Memory B cell (primary cell): ENCODE measurements around the gene FAM114A1.

Experiments used
- ATAC-seq: fragments of 150-1000 bp; cut with Tn5 transposase; 2 replicates; pipeline ENCODE4 v1.10.0; 2021; ENCODE audit warnings: low read depth, mild to moderate bottlenecking, moderate library complexity
- DNase-seq, 2 donors: peaks; one replicate each; pipeline ENCODE4 v3.0.0; 2022; ENCODE audit warnings: low spot score in 2 of 2
- H3K27ac Mint-ChIP-seq: one replicate; pipeline ENCODE4 v1.8.0; 2022; ENCODE audit warnings: mild to moderate bottlenecking, moderate library complexity, mixed read lengths
- H3K27me3 Mint-ChIP-seq: one replicate; pipeline ENCODE4 v1.8.0; 2022; ENCODE audit warnings: mixed read lengths
- H3K36me3 Mint-ChIP-seq: one replicate; pipeline ENCODE4 v1.8.0; 2022; ENCODE audit warnings: mild to moderate bottlenecking, mixed read lengths
- H3K4me1 Mint-ChIP-seq: one replicate; pipeline ENCODE4 v1.8.0; 2022; ENCODE audit warnings: mixed read lengths
- H3K4me3 Mint-ChIP-seq: one replicate; pipeline ENCODE4 v1.8.0; 2022; ENCODE audit warnings: mild to moderate bottlenecking, moderate library complexity, mixed read lengths
- H3K9me3 Mint-ChIP-seq: one replicate; pipeline ENCODE4 v1.8.0; 2022; ENCODE audit warnings: mixed read lengths

The FAM114A1 gene

GRCh38 chr4:38867478-38868058, at the start of gene FAM114A1:
TSS of gene FAM114A1 (plus strand) at chr4:38867806. CDS start at chr4:38878079, 10,273 bp downstream.
- peak; percentile 91 for ATAC-seq
- Mint-ChIP-seq H3K27me3 (no peaks in the 10 kb centered on the region), H3K36me3 (no peaks in the 10 kb centered on the region)

DNA sequence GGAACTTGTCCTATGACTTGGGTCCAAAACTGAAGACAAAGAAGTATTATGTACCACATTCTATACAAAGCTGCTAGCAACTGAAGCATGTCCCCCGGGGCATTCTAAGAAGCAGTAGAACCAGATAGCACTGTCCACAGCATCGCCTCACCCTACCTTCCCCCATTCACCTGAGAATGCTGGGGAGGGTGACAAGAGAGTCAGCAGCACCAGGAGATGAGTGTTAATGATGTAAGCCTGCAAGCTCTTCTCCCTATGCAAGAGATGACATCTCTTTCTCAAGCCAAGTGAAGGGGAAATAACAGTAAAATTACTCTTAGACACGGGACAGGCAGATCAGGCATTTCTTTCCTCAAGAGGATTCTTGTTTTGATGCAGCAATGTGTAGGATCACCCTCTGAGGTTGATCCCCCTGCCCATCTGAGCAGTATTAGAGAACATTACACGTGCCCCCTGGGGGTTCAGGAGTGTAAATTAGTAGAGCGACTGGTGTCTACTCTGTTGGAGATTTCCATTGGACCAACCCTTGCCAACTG, 49.1 kb upstream of the FAM114A1 start:
- ATAC-seq (peak; percentile 4), DNase-seq (no peak)
- H3K27me3 Mint-ChIP-seq: no peaks in the 10 kb centered on the region
- H3K36me3 Mint-ChIP-seq: peaks cover 28% of the 10 kb centered on the region
- peaks cover 8% of the 10 kb centered on the region for H3K9me3 Mint-ChIP-seq
- H3K27ac Mint-ChIP-seq: peak overlapping the region; percentile 89
- no peak overlapping the region for H3K4me3 Mint-ChIP-seq
- peaks cover 47% of the 10 kb centered on the region for H3K4me1 Mint-ChIP-seq

More at GRCh38 chr4:38867478-38868058, at the start of gene FAM114A1:
- DNase-seq: peak; percentile 24 to 36
- Mint-ChIP-seq H3K9me3 (no peaks in the 10 kb centered on the region), H3K4me1 (peaks cover 17% of the 10 kb centered on the region), H3K4me3 (peak within 1 kb of the TSS; percentile 88), H3K27ac (peak within 1 kb of the TSS; percentile 67)

DNA sequence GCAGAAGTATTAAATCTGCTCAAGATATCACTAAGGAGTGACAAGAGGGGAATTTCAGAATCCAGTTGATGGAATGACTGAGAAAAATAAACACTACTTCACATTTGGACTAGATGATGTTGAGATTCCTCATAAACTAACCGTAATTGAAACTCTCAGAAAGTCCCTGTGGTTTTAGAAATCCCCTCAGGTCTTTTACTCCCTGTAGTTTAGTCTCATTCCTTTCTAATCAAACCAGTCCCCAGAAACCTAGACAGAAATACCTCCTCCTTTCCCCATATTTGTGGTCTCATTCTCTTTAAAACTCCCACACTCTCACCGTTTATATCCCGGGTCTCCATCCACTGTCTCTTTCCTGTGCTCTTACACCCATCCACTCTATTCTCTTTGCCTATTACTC, 48.0 kb upstream of the FAM114A1 start:
- DNase-seq: no peak
- ATAC-seq: peak; percentile 43
- Mint-ChIP-seq H3K36me3 (peaks cover 26% of the 10 kb centered on the region), H3K27ac (peak overlapping the region; percentile 89), H3K27me3 (no peaks in the 10 kb centered on the region), H3K9me3 (peaks cover 8% of the 10 kb centered on the region), H3K4me1 (peaks cover 44% of the 10 kb centered on the region), H3K4me3 (no peak overlapping the region)

GRCh38 chr4:38820329-38821061, 47.1 kb upstream of the FAM114A1 start:
- H3K36me3 Mint-ChIP-seq: peaks cover 30% of the 10 kb centered on the region
- H3K27ac Mint-ChIP-seq: peak overlapping the region; percentile 89
- no peaks in the 10 kb centered on the region for H3K27me3 Mint-ChIP-seq
- ATAC-seq (peak; percentile 9), DNase-seq (no peak)
- H3K4me1 Mint-ChIP-seq: peaks cover 46% of the 10 kb centered on the region
- H3K9me3 Mint-ChIP-seq: peaks cover 8% of the 10 kb centered on the region
- H3K4me3 Mint-ChIP-seq: no peak overlapping the region

DNA sequence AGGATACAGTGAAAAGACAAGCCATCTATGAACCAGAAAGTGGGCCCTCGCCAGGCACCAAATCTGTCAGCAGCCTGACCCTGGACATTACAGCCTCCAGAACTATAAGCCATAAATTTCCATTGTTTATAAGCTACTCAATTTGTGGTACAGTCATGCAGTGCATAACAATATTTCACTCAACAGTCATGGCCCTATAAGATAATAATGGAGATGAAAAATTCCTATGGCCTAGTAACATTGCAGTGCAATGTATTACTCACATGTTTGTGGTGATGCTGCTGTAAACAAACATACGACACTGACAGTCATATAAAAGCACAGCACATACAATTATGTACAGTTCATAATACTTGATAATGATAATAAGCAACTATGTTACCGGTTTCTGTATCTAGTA, 45.9 kb upstream of the FAM114A1 start:
- Mint-ChIP-seq H3K27me3 (no peaks in the 10 kb centered on the region), H3K4me1 (peaks cover 42% of the 10 kb centered on the region)
- ATAC-seq: no peak

DNA sequence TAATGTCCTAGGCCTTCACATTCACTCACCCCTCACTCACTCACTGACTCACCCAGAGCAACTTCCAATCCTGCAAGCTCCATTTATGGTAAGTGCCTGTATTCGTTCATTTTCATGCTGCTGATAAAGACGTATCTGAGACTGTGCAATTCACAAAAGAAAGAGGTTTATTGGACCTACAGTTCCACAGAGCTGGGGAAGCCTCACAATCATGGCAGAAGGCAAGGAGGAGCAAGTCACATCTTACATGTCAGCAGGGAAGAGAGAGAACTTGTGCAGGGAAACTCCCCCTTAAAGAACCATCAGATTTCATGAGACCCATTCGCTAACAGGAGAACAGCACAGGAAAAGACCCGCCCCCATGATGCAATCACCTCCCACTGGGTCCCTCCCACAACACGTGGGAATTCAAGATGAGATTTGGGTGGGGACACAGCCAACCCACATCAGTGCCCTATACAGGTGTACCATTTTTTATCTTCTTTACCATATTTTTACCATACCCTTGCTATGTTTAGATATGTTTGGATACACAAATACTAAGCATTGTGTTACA, 44.8 kb upstream of the FAM114A1 start:
- peaks cover 42% of the 10 kb centered on the region for H3K4me1 Mint-ChIP-seq
- H3K36me3 Mint-ChIP-seq: peaks cover 43% of the 10 kb centered on the region
- H3K27me3 Mint-ChIP-seq: no peaks in the 10 kb centered on the region
- peaks cover 10% of the 10 kb centered on the region for H3K9me3 Mint-ChIP-seq
- DNase-seq (no peak), ATAC-seq (no peak)
- peak overlapping the region; percentile 69 for H3K27ac Mint-ChIP-seq
- H3K4me3 Mint-ChIP-seq: no peak overlapping the region

More for the DNA sequence above, 45.9 kb upstream of the FAM114A1 start:
- H3K36me3 Mint-ChIP-seq: peaks cover 38% of the 10 kb centered on the region
- peaks cover 10% of the 10 kb centered on the region for H3K9me3 Mint-ChIP-seq
- no peak overlapping the region for H3K4me3 Mint-ChIP-seq
- H3K27ac Mint-ChIP-seq: peak overlapping the region; percentile 89
- no peak for DNase-seq

DNA sequence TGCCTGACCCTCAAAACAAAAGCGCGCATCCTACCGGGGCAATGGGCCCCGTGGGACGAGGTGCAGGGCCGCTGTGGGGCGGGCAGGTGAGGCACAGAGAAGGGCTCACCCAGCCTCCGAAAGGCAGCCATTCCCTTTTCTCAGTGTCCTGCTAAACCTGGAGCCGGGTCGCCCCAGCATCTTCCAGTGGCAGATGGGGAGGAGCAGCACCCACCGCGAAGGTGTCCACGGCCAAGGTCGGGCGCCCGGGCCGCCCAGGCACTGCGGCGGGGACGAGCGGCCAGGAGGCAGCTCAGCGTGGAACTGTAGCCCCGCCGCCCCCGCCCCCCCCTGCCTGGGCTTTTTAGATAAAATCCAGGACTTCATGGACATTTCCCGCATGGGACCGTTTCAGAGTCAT, 43.8 kb upstream of the FAM114A1 start:
- DNase-seq: no peak
- no peak for ATAC-seq
- Mint-ChIP-seq H3K9me3 (peaks cover 10% of the 10 kb centered on the region), H3K27me3 (no peaks in the 10 kb centered on the region), H3K4me3 (no peak overlapping the region), H3K36me3 (peaks cover 47% of the 10 kb centered on the region), H3K27ac (peak overlapping the region; percentile 14), H3K4me1 (peaks cover 36% of the 10 kb centered on the region)

DNA sequence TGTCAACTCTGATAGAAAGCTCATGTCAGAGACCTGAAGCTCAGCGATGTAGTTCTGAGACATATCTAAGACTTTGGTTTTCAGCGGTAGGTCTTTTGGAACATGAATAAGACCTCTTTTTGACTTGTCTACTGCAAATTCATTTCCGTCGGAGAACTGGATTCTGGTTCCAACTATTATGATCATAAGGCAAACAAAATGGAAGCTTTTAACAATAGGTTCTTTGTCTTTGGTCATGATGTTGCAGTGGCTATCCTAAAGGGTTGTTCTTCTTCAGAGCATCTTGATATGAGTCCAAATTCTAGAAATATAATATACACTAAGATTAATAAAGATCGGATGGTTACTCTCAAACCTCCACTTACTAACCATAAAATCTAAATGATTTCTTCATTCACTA, 38.4 kb upstream of the FAM114A1 start:
- Mint-ChIP-seq H3K4me1 (peaks cover 36% of the 10 kb centered on the region), H3K36me3 (peaks cover 57% of the 10 kb centered on the region), H3K27me3 (no peaks in the 10 kb centered on the region), H3K27ac (no peak overlapping the region), H3K4me3 (no peak overlapping the region), H3K9me3 (peaks cover 7% of the 10 kb centered on the region)
- ATAC-seq (no peak), DNase-seq (no peak)

GRCh38 chr4:38831653-38832052, 36.0 kb upstream of the FAM114A1 start:
- peak overlapping the region; percentile 24 for H3K27ac Mint-ChIP-seq
- no peak for ATAC-seq
- no peak overlapping the region for H3K4me3 Mint-ChIP-seq
- H3K27me3 Mint-ChIP-seq: no peaks in the 10 kb centered on the region
- DNase-seq: no peak
- peaks cover 57% of the 10 kb centered on the region for H3K36me3 Mint-ChIP-seq
- H3K4me1 Mint-ChIP-seq: peaks cover 25% of the 10 kb centered on the region
- H3K9me3 Mint-ChIP-seq: peaks cover 19% of the 10 kb centered on the region

DNA sequence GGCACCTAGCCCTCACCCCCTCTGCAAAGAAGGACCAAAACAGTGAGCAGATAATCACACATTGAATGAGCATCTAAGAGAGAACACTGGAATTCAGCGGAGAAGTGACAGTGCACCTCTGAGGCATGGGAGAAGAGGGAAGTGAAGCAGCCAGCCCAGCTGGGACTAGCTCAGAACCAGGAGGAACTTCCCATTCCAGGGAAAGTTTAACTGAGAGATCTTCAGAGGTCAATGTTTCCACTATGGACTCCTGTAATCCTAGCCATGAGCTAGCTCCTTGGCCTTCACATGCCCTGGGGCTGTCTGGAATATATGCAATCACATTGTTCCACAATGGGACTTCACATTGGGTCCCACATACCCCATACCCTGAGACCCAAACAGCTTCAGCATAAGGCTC, 35.4 kb upstream of the FAM114A1 start:
- peaks cover 20% of the 10 kb centered on the region for H3K9me3 Mint-ChIP-seq
- peaks cover 25% of the 10 kb centered on the region for H3K4me1 Mint-ChIP-seq
- H3K4me3 Mint-ChIP-seq: no peak overlapping the region
- DNase-seq (no peak), ATAC-seq (no peak)
- peak overlapping the region; percentile 45 for H3K27ac Mint-ChIP-seq
- no peaks in the 10 kb centered on the region for H3K27me3 Mint-ChIP-seq
- H3K36me3 Mint-ChIP-seq: peaks cover 60% of the 10 kb centered on the region

- ATAC-seq (no peak), DNase-seq (no peak)
- Mint-ChIP-seq H3K36me3 (peaks cover 63% of the 10 kb centered on the region), H3K4me1 (peaks cover 30% of the 10 kb centered on the region), H3K9me3 (peaks cover 26% of the 10 kb centered on the region), H3K4me3 (no peak overlapping the region), H3K27ac (peak overlapping the region; percentile 45), H3K27me3 (no peaks in the 10 kb centered on the region)
Observed at GRCh38 chr4:38832624-38833528, 34.7 kb upstream of the FAM114A1 start.

DNA sequence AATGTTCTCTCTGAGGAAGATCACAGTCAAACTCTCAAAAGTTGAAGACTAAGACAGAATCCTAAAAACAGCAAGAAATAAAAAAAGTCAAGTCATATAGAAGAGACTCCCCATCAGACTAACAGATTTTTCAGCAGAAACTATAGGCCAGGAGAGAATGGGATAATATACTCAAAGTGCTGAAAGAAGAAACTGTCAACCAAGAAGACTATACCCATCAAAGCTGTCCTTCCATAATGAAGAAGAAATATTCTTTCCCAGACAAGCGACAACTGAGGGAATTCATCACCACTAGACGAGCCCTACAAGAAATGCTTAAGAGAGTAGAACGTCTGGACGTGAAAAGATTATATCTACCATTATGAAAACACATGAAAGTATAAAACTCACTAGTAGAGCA, 33.0 kb upstream of the FAM114A1 start:
- Mint-ChIP-seq H3K4me3 (no peak overlapping the region), H3K27ac (no peak overlapping the region), H3K9me3 (peaks cover 32% of the 10 kb centered on the region), H3K4me1 (peaks cover 42% of the 10 kb centered on the region), H3K27me3 (no peaks in the 10 kb centered on the region), H3K36me3 (peaks cover 69% of the 10 kb centered on the region)
- DNase-seq (no peak), ATAC-seq (no peak)

DNA sequence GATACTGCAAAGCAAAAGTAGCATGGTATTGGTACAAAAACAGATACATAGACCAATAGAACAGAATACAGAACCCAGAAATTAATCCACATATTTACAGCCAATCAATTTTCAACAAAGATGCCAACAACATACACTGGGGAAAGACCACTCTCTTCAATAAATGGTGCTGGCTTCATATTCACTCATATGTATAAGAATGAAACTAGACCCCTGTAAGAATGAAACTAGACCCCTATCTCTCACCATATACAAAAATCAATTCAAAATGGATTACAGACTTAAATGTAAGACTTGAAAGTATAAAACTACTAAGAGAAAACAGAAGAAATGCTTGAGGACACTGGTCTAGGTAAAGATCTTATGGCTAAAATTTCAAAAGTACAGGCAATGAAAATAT, 30.3 kb upstream of the FAM114A1 start:
- H3K4me3 Mint-ChIP-seq: no peak overlapping the region
- DNase-seq (no peak), ATAC-seq (no peak)
- peaks cover 27% of the 10 kb centered on the region for H3K9me3 Mint-ChIP-seq
- peaks cover 28% of the 10 kb centered on the region for H3K4me1 Mint-ChIP-seq
- H3K36me3 Mint-ChIP-seq: peaks cover 67% of the 10 kb centered on the region
- H3K27ac Mint-ChIP-seq: peak overlapping the region; percentile 83
- H3K27me3 Mint-ChIP-seq: no peaks in the 10 kb centered on the region
